Right hindlimb (tissue), 1 donor: ENCODE measurements around the gene TFAP2C.
A peak's percentile ranks its signal among the peaks of the same experiment; 100 is the strongest.

Experiments used
- DNase-seq: peaks from one replicate; pipeline ENCODE4 v3.0.0-alpha.2; 2018

The TFAP2C gene

DNA sequence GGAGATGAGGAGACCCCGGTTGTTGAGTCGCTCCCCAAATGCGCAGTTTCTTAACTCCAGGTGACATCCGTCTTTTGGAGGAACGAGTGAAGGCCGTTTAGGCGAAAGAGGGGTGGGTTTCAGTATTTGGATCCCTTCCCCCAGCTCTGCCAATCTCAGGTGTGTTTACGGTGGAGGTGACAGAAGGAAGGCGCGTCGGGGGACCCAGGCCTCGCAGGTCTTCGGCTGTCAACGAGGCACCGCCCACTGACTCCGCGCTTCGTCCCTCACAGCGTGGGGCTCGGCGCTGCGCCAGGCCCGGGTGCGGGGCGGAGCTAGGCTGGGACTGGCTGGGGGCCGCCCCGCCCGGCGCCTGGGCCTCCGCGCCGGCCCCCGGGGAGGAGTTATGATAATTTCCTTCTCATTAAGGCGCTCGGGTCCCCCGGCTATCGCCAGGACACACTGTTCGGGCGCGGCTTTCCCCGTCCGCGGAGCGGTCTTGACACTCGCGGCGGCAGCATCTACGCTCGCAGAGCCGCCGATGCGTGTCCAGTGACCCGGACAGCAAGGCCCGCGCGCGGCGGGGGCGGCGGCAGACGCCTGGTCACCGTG, at the start of gene TFAP2C:
Gene TFAP2C (plus strand): TSS at position 434 of the 591 bp plus-strand sequence. CDS start 239 bp downstream, outside the sequence.
- DNase-seq: peak; percentile 46

DNA sequence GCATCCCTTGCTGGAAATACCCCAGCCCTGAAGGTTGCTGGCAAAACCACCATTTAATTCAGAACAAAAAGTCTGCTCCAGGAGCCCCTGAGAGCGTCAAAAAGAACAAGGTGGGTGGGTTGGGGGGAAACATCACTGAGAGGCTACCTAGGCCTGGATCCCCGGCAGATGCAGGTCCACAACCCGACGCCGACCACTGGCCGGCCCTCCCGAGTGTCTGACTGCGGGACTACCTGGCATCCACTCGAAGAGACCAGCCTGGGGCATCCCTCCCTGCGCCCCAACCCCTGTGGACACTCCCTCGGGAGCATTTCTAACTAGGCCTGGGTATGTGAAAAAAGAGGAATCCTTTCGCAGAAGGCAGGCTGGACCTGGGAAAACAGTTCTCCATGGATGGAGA, 48.9 kb upstream of the TFAP2C start:
- no peak for DNase-seq

DNA sequence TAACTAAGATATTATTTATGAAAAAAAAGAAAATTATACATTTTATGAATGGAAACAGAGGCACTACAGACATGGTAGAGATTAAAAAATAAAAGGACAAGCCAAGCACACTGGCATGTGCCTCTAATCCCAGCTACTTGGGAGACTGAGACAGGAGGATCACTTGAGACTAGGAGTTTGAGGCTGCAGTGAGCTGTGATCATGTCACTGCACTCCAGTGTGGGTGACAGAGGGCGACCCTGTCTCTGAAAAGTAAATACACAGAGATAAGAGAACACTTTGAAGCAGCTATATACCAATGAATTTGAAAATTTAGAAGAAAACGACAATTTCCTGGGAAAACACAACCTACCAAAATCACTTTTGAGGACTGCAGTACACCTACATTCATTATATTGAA, 47.4 kb upstream of the TFAP2C start:
- DNase-seq: no peak

- no peak for DNase-seq
These were observed 46.6 kb upstream of the TFAP2C start for GRCh38 chr20:56582542-56582941.

DNA sequence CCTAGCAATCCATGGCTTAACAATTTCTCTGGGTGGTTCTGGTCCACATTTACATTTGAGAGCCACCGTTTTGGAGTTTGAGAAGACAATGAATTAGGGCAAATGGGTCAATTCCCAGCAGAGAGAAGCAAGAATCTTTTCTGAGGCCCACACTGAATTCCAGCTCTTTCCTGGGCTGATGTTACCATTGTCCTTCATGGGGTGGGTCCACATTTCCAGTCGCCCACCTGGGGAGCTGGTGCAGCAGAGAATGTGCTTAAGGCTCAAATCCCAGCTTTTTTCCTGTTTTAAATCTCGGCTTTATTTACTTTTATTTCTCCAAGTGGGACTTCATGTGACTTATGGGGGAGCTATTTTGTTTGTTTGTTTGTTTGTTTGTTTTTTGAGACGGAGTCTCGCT, 44.2 kb upstream of the TFAP2C start:
- no peak for DNase-seq

GRCh38 chr20:56587307-56588041, 41.6 kb upstream of the TFAP2C start:
- no peak for DNase-seq

GRCh38 chr20:56588996-56589395, 40.1 kb upstream of the TFAP2C start:
- no peak for DNase-seq

- DNase-seq: no peak
These were observed 39.5 kb upstream of the TFAP2C start for GRCh38 chr20:56589633-56590032.

GRCh38 chr20:56590888-56591287, 38.2 kb upstream of the TFAP2C start:
- DNase-seq: no peak

- DNase-seq: no peak
These were observed 36.9 kb upstream of the TFAP2C start for GRCh38 chr20:56592211-56592610.

GRCh38 chr20:56592817-56593216, 36.3 kb upstream of the TFAP2C start:
- no peak for DNase-seq

DNA sequence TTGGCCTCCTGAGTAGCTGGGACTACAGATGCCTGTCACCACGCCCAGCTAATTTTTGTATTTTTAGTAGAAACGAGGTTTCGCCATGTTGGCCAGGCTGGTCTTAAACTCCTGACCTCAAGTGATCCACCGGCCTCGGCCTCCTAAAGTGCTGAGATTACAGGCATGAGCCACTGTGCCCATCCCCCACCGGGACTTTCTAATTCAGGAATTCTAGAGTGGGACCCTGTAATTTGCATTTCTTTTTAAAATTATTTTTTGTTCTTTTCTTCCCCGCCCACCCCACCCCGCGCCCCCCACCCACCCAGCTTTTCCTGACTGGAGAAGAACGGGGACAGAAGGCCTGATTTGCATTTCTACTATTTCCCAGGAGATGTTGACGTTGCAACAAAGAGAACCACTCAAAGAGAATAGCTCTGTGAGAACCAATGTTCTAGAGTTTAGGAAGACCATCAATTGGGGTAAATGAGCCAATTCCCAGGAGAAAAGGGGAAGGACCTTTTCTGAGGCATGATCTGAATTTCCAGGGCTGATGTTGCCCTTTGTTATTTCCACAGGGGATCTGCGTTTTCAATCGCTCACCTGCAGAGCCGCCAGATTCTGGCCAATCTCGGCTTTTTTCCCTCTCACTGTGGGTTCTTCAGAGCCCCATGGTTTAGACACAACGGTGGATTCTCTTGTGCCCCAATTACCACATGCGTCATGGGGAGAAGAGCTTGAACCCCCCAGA, 33.2 kb upstream of the TFAP2C start:
- DNase-seq: no peak

- no peak for DNase-seq
These were observed 27.9 kb upstream of the TFAP2C start for GRCh38 chr20:56601166-56601565.

- DNase-seq: no peak
These were observed 24.4 kb upstream of the TFAP2C start for GRCh38 chr20:56604673-56605072.

GRCh38 chr20:56605261-56605996, 23.7 kb upstream of the TFAP2C start:
- no peak for DNase-seq

DNA sequence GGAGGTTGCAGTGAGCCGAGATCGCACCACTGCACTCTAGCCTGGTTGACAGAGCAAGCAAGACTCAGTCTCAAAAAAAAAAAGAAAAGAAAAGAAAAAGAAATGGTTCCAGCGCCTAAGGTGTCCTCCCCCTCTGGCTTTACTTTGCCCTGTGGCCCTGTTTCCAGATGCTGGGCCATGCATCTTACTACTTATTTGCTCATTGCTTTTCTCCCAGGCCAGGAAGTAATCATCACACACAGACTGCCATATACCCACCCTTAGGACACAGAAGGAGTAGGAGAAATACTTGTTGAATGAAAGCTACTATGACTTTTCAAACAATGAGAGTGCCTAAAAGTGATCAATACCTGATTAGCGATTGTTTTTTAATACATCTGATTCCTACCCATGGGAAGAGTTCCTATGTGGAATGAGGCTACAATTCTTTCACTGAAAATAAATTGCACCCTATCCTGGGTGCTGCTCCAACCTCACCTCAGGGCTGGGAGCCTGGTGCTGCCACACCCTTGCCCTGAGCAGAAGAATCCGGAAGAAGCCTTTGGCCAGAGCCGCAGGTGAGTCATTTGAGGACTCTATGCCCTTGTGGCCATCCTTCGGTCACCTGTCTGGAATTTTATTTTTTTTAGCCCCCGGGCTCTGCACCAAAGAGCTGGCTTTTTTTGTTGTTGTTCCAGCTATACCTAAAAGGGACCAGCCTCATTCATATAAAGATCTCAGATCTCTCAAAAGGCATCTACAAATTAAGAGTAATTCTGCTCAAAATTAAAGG, 22.7 kb upstream of the TFAP2C start:
- no peak for DNase-seq

DNA sequence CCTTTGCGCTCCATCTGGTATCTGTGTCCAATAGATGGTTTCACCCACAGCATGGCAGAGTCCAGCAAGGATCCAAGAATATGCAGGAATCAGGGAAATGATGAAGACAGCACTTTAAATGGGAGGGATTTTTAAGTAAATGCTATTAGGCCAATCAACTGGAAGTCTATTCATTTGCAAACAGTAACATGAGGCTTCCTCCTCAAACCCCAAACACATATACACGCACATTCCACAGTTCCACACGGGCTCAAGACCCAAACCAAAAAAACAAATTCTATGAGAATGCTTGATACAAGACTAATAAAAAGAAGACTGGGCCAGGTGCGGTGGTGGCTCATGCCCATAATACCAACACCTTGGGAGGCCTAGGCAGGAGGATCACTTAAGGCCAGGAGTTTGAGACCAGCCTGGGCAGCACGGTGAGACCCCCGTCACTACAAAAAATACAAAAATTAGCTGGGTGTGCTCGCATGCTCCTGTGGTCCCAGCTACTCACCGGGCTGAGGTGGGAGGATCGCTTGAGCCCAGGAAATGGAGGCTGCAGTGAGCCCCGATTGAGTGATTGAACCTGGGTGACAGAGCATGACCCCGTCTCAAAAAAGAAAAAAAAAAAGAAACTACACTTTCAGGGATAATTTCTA, 21.9 kb upstream of the TFAP2C start:
- no peak for DNase-seq

GRCh38 chr20:56608376-56608775, 20.7 kb upstream of the TFAP2C start:
- no peak for DNase-seq

- DNase-seq: no peak
These were observed 19.8 kb upstream of the TFAP2C start for GRCh38 chr20:56609321-56609720.

DNA sequence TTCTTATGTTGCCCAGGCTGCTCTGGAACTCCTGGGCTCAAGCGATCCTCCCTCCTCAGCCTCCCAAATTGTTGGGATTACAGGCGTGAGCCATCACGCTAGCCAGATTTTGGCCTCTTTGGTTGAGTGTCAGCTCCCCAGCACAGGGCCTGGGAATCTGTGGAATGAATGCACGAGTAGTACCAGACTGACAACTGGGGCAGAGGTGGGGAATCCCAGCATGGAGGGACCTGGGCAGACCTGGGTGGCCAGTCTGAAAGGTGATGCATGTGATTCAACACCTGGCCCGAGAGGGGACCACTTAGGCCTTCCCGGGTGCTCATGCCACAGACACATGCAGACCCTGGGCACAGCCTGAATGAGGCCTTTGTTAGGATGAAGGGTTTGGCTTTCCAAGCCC, 19.0 kb upstream of the TFAP2C start:
- no peak for DNase-seq

DNA sequence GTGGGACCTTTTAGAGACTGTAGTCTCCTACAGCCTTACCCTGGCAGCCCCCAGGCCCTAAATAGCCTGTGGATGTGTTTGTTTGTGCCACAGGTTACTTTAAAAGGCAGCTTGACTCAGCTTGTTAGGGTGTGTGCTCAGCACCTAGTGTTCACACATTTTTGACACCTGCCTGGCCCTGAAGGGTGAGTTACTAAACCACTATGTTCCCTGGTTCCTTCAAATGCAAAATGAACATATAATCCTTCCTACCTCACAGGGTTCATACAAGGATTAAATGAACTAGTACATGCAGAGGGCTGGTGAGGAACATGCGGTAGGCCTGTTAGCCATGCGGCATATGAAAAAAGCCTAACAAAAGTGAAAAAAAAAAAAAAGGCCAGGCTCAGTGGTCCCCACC, 14.9 kb upstream of the TFAP2C start:
- no peak for DNase-seq

- no peak for DNase-seq
These were observed 12.4 kb upstream of the TFAP2C start for GRCh38 chr20:56616716-56617115.
